Endothelial cell of umbilical vein (primary cell): ENCODE results near the gene SHC4.

ENCODE experiments used
- POLR2A ChIP-seq: IDR thresholded peaks from 2 replicates; pipeline ENCODE4 v1.6.1; 2012; ENCODE audit warnings: low read depth, mild to moderate bottlenecking, control low read depth, low read length
- TF ChIP-seq, protein P1 (sequence below), 2 donors: IDR thresholded peaks; 1 replicate in 1 of 2; 2 replicates in 1 of 2; pipeline ENCODE4 v1.5.1; 2011; ENCODE audit warnings: low read length in 2 of 2, mild to moderate bottlenecking in 2 of 2, moderate library complexity in 2 of 2, control low read depth in 1 of 2, inconsistent platforms in 1 of 2, low read depth in 1 of 2; ENCODE audit not compliant: insufficient read depth in 1 of 2; ENCODE audit errors: extremely low read depth in 1 of 2

DNA sequence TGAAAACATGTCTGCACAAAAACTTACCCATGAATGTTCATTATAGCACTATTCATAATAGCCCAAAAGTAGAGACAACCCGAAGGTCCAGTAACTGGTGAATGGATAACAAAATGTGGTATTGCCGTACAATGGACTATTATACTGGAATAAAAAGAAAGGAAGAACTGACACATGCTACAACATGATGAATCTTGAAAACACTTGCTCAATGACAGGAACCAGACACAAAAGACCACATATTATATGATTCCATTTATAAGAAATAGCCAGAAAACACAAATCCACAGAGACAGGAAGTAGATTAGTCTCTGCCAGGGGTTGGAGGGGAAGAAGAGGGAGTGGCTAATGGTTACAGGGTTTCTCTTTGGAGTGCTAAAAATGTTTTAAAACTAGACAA lies 18.3 kb downstream of the SHC4 start:
- TF ChIP-seq POLR2A, result no peak
- TF ChIP-seq, protein P1, sequence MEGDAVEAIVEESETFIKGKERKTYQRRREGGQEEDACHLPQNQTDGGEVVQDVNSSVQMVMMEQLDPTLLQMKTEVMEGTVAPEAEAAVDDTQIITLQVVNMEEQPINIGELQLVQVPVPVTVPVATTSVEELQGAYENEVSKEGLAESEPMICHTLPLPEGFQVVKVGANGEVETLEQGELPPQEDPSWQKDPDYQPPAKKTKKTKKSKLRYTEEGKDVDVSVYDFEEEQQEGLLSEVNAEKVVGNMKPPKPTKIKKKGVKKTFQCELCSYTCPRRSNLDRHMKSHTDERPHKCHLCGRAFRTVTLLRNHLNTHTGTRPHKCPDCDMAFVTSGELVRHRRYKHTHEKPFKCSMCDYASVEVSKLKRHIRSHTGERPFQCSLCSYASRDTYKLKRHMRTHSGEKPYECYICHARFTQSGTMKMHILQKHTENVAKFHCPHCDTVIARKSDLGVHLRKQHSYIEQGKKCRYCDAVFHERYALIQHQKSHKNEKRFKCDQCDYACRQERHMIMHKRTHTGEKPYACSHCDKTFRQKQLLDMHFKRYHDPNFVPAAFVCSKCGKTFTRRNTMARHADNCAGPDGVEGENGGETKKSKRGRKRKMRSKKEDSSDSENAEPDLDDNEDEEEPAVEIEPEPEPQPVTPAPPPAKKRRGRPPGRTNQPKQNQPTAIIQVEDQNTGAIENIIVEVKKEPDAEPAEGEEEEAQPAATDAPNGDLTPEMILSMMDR (IDR thresholded peaks at IDR 0.05; ENCODE audit: extremely low read depth in 1 of 2, insufficient read depth in 1 of 2, low read depth in 1 of 2, low read length in 2 of 2), result no peak
